ENCODE measurements around the gene MYO16.

The MYO16 gene

DNA sequence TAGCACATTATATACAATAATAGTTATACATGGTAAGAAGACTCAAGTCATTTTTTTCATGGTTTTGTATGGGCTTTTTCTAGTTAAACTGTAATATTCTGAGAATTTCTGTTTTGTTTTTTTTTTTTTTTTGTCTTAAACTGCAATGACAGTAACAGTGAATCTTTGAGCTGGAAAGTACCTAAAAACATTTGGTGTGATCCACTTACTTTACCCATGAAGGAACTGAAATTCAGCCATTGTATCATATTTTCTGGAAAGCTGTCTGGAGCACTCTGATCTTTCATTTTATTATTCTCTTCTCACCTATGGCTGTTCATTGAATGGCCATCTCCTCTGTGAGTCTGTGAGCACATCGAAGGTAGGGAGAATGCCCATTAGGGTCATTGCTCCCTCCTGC is 37.8 kb downstream of the MYO16 start:
- no peak for DNase-seq

- DNase-seq: no peak
Measured at GRCh38 chr13:108669381-108669780, 40.0 kb downstream of the MYO16 start.

DNA sequence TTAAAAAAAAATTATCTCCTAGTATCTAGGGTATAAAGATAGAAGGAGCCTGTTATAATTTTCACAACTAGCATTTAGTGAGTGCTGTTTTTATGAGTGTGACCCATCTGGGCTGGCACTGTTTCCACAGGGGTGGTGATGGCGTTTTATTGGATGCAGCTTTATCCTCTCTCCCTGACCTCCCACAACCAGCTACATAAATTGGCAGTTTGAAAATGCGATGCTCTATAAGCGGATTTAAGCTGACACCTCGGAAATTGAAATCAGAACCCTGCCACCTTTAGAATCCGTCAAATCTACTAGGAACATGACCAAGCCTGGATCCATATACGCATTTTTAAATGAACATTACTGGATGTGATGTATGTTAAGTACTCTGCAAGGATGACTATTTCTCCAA is 44.9 kb downstream of the MYO16 start:
- DNase-seq: no peak

DNA sequence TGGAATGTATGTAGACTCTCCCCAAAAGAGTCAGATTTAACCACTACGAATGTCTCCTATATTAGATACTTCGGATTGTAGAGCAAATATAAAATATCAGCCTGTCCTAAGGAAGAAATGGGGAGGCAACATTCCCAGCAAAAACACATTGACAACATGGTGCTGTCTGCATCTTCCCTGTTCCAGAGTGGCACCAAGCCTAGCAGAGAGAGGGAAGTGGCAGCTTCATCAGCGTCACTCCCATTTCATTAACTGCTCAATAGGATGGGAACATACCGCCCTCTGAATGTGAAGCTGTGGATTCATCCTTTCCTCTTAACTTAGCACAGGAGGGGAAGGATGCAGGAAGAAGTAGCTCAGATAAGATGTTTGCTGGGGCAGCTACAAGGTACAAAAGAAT is 45.4 kb downstream of the MYO16 start:
- no peak for DNase-seq

DNA sequence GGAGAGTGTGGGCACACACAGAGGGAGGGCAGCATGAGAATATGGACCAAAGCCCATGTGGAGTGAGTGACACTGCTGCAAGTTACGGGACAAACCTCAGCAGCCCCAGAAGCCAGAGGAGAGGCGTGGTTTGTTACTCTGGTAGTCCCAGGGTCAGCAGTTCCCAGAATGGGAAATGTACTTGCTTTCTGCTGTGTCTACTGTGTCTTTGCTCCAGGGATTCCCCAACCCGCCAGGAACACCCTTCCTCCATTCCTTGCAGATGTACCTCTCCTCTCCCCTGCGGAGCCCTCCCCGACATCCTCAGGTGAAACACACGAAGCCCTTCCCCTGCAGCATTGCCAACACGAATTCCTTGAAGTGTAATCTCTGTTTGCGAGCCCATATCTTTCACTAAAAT is 47.2 kb downstream of the MYO16 start:
- DNase-seq: no peak

- DNase-seq: no peak
Measured at GRCh38 chr13:108677806-108678205, 48.4 kb downstream of the MYO16 start.

DNA sequence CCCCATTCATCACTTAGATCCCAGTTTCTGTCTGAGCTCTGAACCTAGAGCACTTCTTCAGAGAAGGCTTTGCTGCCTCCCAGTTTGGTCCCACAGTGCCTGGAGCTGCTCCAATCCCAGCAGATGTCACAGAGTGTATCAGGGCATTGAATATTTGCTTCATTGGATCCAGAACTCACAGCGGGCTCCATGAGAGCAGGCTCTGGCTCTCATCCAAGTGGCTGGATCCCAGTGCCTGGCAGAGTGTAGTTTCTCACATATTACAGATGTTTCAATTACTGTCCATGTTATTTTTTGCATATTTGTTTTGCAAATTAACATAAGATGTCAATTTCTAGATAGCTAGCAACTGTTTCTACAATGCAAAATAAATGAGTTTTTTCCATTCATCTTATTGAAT is 50.6 kb downstream of the MYO16 start:
- no peak for DNase-seq

GRCh38 chr13:108681986-108682575 is 52.7 kb downstream of the MYO16 start:
- no peak for DNase-seq

GRCh38 chr13:108682714-108683113 is 53.3 kb downstream of the MYO16 start:
- no peak for DNase-seq

DNA sequence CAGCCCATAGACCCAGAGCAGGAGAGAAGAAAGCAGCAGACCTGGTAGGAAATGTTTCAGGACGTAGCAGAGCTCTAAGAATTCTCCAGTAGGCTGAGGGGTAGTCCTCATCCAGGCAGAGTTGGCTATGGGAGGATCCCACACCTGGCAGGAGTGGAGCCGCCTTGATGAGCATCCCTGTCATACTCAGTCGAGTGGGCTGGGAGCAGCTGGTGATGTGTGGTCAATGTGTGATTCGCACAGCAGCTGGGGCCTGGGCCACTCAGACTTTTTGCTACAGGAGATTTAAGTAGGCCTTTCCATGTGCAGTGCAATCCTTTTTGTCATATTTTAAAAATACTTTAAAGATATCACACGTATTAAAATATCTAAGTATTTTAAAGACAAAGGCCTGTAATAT is 56.6 kb downstream of the MYO16 start:
- no peak for DNase-seq

DNA sequence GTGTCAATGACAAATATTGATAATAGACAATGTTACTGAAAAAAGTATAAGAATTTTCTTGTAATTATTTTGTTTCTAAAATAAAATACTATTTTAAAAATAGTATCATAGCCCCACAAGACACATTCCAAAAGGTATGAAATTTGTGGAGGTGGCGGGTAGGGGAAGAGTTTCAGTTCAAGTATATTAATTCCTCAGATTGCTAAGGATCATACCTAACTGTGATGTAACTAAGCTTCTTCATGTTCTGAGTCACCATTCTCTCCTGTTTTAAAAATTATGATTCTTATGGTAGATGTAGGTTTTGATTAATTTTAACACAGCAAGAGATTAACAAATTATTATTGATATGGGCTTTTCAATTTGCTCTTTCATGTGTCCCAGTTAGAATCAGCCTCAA is 61.3 kb downstream of the MYO16 start:
- no peak for DNase-seq

DNA sequence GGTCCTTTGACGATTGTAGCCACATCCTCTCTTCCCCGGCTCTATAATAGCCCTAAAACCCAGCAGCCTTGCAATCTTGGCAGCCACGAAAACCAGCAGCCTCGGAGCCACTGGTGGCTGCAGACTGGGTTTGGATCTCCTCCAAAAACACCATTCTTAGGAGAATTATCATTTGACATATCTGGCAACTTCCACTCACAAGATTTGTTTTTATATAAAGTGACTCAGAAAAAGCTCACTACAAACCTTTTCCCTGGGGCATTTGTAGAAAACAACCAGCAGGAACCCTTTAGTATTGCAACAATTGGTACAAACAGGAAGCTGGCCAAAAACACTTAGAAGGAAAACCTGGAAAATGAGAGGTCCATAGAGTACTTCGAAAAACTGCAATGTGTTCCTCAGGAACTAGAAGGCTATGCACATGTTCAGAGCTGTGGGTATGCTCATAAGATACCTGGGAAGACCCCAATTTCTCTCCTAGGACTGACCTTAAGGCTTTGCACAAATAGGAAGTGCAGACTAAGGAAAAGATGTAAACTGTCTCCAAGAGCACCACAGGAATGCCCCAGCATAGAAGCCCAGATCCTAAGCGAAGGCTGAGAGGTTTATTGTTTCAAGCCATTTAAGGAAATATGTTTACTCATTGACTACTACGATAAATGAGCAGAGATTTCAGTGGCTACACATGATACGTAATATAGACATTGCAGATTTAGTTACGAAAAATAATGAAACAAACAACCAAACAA is 71.2 kb downstream of the MYO16 start:
- DNase-seq: no peak

GRCh38 chr13:108702171-108702570 is 72.8 kb downstream of the MYO16 start:
- DNase-seq: no peak

DNA sequence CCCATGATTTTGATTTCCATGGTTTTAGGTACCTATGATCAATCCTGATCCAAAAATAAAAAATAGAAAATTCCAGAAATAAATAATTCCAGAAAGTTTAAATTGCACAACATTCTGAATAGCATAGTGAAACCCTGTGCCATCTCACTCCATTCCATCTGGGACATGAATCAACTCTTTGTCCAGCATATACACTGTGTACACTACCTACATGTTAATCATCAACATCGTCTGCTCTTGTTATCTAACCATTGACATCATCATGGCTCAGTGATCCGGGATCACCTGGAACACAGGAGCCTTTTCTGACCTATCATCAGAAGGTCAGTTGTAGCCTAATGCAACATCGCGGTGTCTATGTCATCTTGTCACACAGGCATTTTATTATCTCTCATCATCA is 75.6 kb downstream of the MYO16 start:
- no peak for DNase-seq

DNA sequence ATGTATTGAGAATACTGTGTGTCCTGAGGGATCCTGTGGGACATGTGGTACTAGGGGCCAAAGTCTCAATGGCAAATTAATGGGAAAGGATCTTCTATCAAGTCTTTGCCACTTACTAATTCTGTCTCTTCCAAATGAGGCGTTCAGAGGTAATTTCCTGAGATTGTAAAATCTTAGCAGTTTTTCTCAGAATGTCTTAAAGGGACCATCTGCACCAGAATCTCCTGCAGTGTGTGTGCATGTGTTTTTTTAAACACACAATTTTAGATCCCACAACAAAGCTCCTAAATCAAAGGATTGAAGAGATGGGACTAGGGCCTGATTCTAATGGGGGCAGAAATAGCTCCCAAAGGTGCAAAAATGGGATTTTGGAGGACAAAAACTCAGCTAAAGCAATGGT is 78.2 kb downstream of the MYO16 start:
- no peak for DNase-seq

- no peak for DNase-seq
Measured at GRCh38 chr13:108708921-108709320, 79.5 kb downstream of the MYO16 start.

GRCh38 chr13:108711386-108711785 is 82.0 kb downstream of the MYO16 start:
- DNase-seq: no peak

- no peak for DNase-seq
Measured at GRCh38 chr13:108725471-108725870, 96.1 kb downstream of the MYO16 start.

DNA sequence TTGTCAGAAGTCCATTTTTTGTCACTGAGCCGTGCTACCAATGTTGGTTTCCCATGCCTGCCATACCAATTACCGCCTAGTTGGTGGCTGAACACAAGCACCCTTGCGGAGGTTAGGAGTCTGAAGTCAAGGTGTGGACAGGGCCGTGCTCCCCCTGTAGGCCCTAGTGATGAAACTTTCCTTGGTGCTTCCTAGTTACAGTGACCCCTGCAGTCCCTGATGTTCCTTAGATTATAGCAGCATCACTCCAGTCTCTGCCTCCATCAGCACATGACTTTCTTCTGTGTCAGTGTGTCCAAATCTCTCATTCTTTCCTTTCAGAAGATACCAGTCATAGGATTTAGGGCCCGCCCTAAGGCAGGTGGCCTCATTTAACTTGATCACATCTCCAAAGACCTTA is 99.0 kb downstream of the MYO16 start:
- no peak for DNase-seq

DNA sequence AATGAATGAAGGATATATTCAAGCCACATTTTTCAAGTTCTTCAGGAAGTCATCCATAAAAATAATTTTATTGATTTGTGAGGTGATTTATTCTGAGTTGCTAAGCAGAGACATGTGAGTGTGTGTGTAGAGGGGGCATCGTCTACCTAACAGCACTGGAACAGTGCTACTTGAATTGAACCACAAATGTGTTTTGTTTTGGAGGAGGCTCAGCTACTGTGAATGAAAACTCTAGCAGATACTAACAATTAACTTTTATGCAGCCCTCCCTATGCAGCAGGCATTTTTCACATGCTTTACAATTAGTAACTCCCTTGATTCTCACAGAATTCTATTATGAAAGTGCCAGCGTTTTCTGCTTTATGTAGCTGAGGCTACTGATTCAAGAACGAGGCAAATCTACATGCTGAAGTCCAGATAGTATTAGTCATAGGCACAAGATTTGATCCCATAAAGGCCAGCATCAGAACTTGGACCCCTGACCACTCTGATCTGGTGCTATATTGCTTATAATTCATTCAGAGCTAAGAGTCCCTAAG is 103.7 kb downstream of the MYO16 start:
- DNase-seq: no peak

GRCh38 chr13:108734676-108735075 is 105.3 kb downstream of the MYO16 start:
- DNase-seq: no peak

- DNase-seq: no peak
Measured at GRCh38 chr13:108741930-108742329, 112.5 kb downstream of the MYO16 start.

DNA sequence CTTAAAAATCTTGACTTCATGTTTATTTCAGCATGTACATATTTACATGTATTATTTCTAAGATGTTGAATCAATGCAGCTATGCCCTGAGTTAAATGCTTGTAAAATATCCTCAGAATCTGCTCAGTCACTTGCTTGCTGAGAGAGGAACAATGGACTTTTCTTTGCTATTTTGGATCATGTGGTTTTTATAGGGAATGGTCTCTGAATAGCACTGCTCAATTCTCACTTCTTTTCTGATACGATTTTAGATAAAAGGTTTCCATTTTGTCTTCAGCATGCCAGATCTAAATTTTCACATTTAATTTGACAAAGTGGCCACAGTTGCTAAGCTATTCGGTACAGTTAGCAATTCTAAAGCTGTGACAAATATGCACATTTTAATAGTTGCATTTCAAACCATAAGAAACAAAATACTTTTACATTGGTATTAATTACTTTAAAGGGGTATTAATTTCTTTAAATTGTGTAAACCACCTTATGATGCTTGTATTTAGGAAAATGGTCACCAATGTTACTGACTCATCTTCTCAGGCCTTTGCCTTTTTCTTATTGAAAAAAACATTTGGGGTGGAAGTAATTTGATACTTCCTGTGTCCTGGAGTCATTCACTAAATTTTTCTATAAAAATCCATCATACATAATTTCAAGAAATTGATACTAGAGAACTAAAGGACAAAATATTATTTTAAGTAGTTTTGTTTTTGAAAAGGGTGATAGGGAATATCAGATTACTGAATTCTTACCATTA is 113.5 kb downstream of the MYO16 start:
- no peak for DNase-seq

DNA sequence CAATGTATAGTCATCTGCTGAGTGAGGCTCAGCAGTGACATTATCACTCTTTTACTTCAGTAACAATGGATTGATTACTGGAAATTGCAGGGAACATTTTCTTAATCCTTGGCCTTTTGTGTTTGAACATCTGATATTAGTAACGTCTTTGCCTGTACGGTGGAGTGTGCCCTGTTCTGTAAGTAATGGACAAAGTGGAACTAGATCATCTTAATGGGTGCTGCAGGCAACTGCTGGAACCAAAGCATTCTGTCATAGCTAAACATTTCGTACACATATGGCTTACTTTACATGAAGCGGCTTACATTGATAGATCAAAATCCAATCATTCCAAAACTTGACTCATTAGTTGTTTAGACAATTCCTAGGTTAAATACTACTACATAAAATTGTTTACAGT is 114.1 kb downstream of the MYO16 start:
- DNase-seq: no peak
